Lower leg skin (tissue), 3 donors: ENCODE data around the gene SCUBE3.

ENCODE experiments used
- CTCF ChIP-seq, 3 donors: fragments of 450-650 bp; IDR thresholded peaks; one replicate each; pipeline ENCODE4 v1.5.1; 2016; ENCODE audit warnings: antibody characterized with exemption in 3 of 3, mild to moderate bottlenecking in 3 of 3, moderate library complexity in 2 of 3
- POLR2A ChIP-seq, 2 donors: fragments of 450-650 bp; IDR thresholded peaks; one replicate each; pipeline ENCODE4 v1.6.1; 2016 to 2017; ENCODE audit warnings: antibody characterized with exemption in 2 of 2, mild to moderate bottlenecking in 1 of 2, moderate library complexity in 1 of 2

- no peak for TF ChIP-seq CTCF (IDR thresholded peaks at IDR 0.05)
- no peak for TF ChIP-seq POLR2A (IDR thresholded peaks at IDR 0.05)
Measured at GRCh38 chr6:35173427-35174087, 40.2 kb upstream of the SCUBE3 start.
